ENCODE data around the gene TBC1D5.

- TF ChIP-seq CTCF (conservative IDR thresholded peaks at IDR 0.05; ENCODE audit: low read length) (no peak), EZH2phosphoT487 (IDR thresholded peaks at IDR 0.05; ENCODE audit: borderline replicate concordance) (no peak)
Observed at GRCh38 chr3:17227472-17227871, 515.0 kb downstream of the TBC1D5 start.

Measured in Loucy (cell line).